Chondrocyte (in vitro differentiated cells): Measurements from ENCODE around the gene ZBTB8A. TPM values are rescaled to one million over a fixed set of nuclear protein-coding genes. Genes with fewer than 3 reads are reported as not detected.

Source experiments
- DNase-seq: peaks from one replicate; pipeline ENCODE4 v3.0.0; 2021; ENCODE audit warnings: mixed read lengths, low spot score
- H3K27ac Mint-ChIP-seq: one replicate; pipeline ENCODE4 v1.8.0; 2021; ENCODE audit warnings: mild to moderate bottlenecking, moderate library complexity, mixed read lengths; ENCODE audit not compliant: unreplicated experiment
- H3K27me3 Mint-ChIP-seq: 2 replicates; pipeline ENCODE4 v1.8.0; 2021; ENCODE audit warnings: low read depth, mixed read lengths
- H3K36me3 Mint-ChIP-seq: 2 replicates; pipeline ENCODE4 v1.8.0; 2021; ENCODE audit warnings: low read depth, mixed read lengths
- H3K4me1 Mint-ChIP-seq: 2 replicates; pipeline ENCODE4 v1.8.0; 2021; ENCODE audit warnings: low read depth, mild to moderate bottlenecking, mixed read lengths
- H3K4me3 Mint-ChIP-seq: one replicate; pipeline ENCODE4 v1.8.0; 2021; ENCODE audit warnings: mild to moderate bottlenecking, moderate library complexity, mixed read lengths; ENCODE audit not compliant: unreplicated experiment
- H3K9me3 Mint-ChIP-seq: 2 replicates; pipeline ENCODE4 v1.8.0; 2021; ENCODE audit warnings: low read depth, mixed read lengths
- total RNA-seq: library from RNA; stranded (reverse); gene quantifications from 3 replicates; pipeline ENCODE4 v1.2.1, GENCODE V29; 2021
- TF ChIP-seq, protein P1 (sequence below): fragments of 200-600 bp; sonication (generic); IDR thresholded peaks from 2 replicates; pipeline ENCODE4 v1.5.0; 2021; ENCODE audit warnings: antibody characterized with exemption, mild to moderate bottlenecking, moderate library complexity

ZBTB8A gene
- total RNA-seq, 1 donor from 2014 or later: 12.7 TPM

DNA sequence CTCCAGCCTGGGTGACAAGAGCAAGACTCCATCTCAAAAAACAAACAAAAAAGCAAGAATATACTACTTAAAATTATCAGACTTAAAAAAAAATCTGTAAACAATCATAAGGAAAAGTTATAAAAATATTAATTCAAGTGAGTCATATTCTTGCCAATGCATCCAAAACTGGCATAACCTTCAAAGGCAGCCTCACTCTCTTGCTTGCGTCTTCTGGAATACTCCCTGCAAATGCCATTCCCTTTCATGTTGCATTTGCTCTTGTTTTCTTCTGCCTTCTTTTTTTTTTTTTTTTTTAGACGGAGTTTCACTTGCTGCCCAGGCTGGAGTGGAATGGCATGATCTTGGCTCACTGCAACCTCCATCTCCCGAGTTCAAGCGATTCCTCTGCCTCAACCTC lies 32.2 kb upstream of the ZBTB8A start:
- Mint-ChIP-seq H3K27ac (no peak overlapping the region), H3K36me3 (no peaks in the 10 kb centered on the region), H3K9me3 (no peaks in the 10 kb centered on the region), H3K4me1 (peaks cover 2% of the 10 kb centered on the region), H3K27me3 (no peaks in the 10 kb centered on the region), H3K4me3 (no peak overlapping the region)
- no peak for DNase-seq
- TF ChIP-seq, protein P1, sequence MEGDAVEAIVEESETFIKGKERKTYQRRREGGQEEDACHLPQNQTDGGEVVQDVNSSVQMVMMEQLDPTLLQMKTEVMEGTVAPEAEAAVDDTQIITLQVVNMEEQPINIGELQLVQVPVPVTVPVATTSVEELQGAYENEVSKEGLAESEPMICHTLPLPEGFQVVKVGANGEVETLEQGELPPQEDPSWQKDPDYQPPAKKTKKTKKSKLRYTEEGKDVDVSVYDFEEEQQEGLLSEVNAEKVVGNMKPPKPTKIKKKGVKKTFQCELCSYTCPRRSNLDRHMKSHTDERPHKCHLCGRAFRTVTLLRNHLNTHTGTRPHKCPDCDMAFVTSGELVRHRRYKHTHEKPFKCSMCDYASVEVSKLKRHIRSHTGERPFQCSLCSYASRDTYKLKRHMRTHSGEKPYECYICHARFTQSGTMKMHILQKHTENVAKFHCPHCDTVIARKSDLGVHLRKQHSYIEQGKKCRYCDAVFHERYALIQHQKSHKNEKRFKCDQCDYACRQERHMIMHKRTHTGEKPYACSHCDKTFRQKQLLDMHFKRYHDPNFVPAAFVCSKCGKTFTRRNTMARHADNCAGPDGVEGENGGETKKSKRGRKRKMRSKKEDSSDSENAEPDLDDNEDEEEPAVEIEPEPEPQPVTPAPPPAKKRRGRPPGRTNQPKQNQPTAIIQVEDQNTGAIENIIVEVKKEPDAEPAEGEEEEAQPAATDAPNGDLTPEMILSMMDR: no peak

DNA sequence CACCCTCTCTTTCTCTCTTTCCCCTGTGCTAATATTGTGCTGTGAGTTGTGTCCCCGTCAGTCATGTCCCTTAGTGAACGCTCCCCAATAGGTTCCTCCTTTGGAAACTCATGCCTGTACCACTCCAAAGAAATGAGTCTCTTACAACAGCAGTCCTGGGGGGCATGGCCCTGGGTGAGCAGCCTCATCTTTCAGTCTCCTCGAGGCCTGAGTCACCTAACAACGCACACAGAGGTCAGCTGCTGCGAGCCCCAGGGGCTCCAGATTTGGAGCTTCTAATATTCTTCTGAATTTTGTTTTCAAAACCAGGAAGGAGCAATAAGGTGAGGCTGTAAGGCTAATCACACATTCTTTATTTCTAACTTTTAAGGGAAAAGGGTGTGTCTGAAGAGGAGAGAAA lies 30.5 kb upstream of the ZBTB8A start:
- TF ChIP-seq, protein P1: no peak
- Mint-ChIP-seq H3K27me3 (no peaks in the 10 kb centered on the region), H3K4me3 (no peak overlapping the region), H3K27ac (no peak overlapping the region), H3K9me3 (no peaks in the 10 kb centered on the region), H3K4me1 (no peaks in the 10 kb centered on the region), H3K36me3 (no peaks in the 10 kb centered on the region)
- no peak for DNase-seq

DNA sequence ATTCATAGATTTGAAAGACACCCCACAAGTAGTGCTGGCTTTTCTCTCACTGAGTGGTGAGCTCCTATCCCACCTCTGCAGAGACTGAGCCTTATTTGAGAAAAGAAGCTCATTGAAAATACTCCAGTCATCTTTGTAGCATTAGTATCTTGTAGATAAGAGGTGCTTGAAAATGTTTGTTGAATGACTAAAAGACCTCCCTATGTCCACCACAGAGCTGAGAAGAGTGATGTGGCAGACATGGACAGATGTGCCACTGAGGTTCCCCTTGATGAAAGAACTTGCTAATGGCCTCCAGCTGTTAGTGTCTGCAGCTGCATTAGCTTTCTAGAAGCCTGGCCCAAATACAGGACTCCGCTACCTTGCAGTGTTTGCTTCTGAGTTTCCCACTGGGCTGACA lies 29.3 kb upstream of the ZBTB8A start:
- Mint-ChIP-seq H3K4me1 (no peaks in the 10 kb centered on the region), H3K9me3 (no peaks in the 10 kb centered on the region), H3K27me3 (no peaks in the 10 kb centered on the region), H3K27ac (no peak overlapping the region), H3K4me3 (no peak overlapping the region), H3K36me3 (no peaks in the 10 kb centered on the region)
- TF ChIP-seq, protein P1: no peak
- no peak for DNase-seq

DNA sequence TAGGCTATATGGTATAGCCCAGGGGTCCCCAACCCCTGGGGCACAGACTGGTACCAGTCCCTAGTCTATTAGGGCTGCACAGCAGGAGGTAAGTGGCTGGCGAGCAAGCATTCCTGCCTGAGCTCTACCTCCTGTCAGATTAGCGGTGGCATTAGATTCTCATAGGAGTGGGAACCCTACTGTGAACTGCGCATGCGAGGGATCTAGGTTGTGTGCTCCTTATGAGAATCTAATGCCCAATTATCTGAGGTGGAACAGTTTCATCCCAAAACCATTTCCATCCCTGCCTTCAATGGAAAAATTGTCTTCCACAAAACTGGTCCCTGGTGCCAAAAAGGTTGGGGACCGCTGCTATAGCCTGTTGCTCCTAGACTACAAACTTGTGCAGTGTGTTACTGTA lies 22.8 kb upstream of the ZBTB8A start:
- H3K27ac Mint-ChIP-seq: no peak overlapping the region

DNA sequence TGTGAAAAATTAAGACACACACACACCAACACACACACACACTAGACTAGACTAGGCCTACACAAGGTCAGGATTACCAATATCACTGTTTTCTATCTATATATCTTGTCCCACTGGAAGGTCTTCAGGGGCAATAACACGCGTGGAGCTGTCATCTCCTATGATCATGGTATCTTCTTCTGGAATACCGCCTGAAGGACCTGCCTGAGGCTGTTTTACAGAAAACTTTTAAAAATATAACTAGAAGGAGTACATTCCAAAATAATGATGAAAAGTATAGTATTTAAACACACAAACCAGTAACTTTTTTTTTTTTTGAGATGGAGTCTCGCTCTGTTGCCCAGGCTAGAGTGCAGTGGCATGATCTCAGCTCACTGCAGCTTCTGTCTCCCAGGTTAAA lies 20.3 kb upstream of the ZBTB8A start:
- H3K9me3 Mint-ChIP-seq: no peaks in the 10 kb centered on the region
- TF ChIP-seq, protein P1: no peak
- no peaks in the 10 kb centered on the region for H3K36me3 Mint-ChIP-seq
- no peaks in the 10 kb centered on the region for H3K27me3 Mint-ChIP-seq
- no peak for DNase-seq
- H3K4me3 Mint-ChIP-seq: no peak overlapping the region
- peaks cover 3% of the 10 kb centered on the region for H3K4me1 Mint-ChIP-seq
- H3K27ac Mint-ChIP-seq: no peak overlapping the region

More for the DNA sequence above, 22.8 kb upstream of the ZBTB8A start:
- H3K9me3 Mint-ChIP-seq: no peaks in the 10 kb centered on the region
- TF ChIP-seq, protein P1: no peak
- no peaks in the 10 kb centered on the region for H3K36me3 Mint-ChIP-seq
- no peak overlapping the region for H3K4me3 Mint-ChIP-seq
- no peaks in the 10 kb centered on the region for H3K27me3 Mint-ChIP-seq
- H3K4me1 Mint-ChIP-seq: peaks cover 3% of the 10 kb centered on the region
- DNase-seq: no peak
